Astrocyte (in vitro differentiated cells and primary cell): ENCODE results near the gene ETV4. TPM values are rescaled to one million over a fixed set of nuclear protein-coding genes. Genes with fewer than 3 reads are reported as not detected.
"Not testable (repeated sequence)": the region's sequence is repeated elsewhere in the genome, so short reads cannot be mapped to it uniquely, and the experiment has no call there.

ENCODE experiments used
- DNase-seq: peaks from one replicate; pipeline ENCODE4 v3.0.0-alpha.2; 2010; ENCODE audit warnings: low read depth
- FAIRE-seq: peaks from 2 replicates; lab custom pipeline; 2011; peaks lifted over from hg19 to GRCh38; lab: Jason Lieb, UNC
- H2AFZ ChIP-seq: 2 replicates; pipeline ENCODE4 v1.6.0; 2012; ENCODE audit warnings: low read depth, low read length, inconsistent platforms
- H3K27ac ChIP-seq: 2 replicates; pipeline ENCODE4 v1.5.1; 2011; ENCODE audit warnings: low read depth, low read length, inconsistent platforms
- H3K27me3 ChIP-seq: 2 replicates; pipeline ENCODE4 v1.6.0; 2011; ENCODE audit warnings: low read length, inconsistent platforms; ENCODE audit not compliant: insufficient read depth
- H3K36me3 ChIP-seq: 2 replicates; pipeline ENCODE4 v1.5.1; 2011; ENCODE audit warnings: low read length, inconsistent platforms; ENCODE audit not compliant: insufficient read depth
- H3K4me1 ChIP-seq: 2 replicates; pipeline ENCODE4 v1.5.1; 2011; ENCODE audit warnings: low read length, inconsistent platforms; ENCODE audit not compliant: insufficient read depth
- H3K4me2 ChIP-seq: 2 replicates; pipeline ENCODE4 v1.6.0; 2012; ENCODE audit warnings: low read length, inconsistent platforms
- H3K4me3 ChIP-seq: 2 replicates; pipeline ENCODE4 v1.5.1; 2011; ENCODE audit warnings: low read depth, mild to moderate bottlenecking, low read length, inconsistent platforms; ENCODE audit not compliant: insufficient read depth
- H3K79me2 ChIP-seq: 2 replicates; pipeline ENCODE4 v1.6.0; 2012; ENCODE audit warnings: mild to moderate bottlenecking, low read length, inconsistent platforms; ENCODE audit not compliant: insufficient read depth
- H3K9ac ChIP-seq: 2 replicates; pipeline ENCODE4 v1.6.0; 2012; ENCODE audit warnings: mild to moderate bottlenecking, low read length, inconsistent platforms
- H3K9me3 ChIP-seq: 2 replicates; pipeline ENCODE4 v1.5.1; 2012; ENCODE audit warnings: low read depth, mild to moderate bottlenecking, low read length, inconsistent platforms; ENCODE audit not compliant: insufficient read depth
- H4K20me1 ChIP-seq: 2 replicates; pipeline ENCODE4 v1.6.0; 2012; ENCODE audit warnings: low read length, inconsistent platforms; ENCODE audit not compliant: insufficient read depth
- H3K27ac Mint-ChIP-seq: one replicate; pipeline ENCODE4 v1.8.0; 2021; ENCODE audit warnings: mild to moderate bottlenecking, mixed read lengths; ENCODE audit not compliant: unreplicated experiment
- H3K27me3 Mint-ChIP-seq: one replicate; pipeline ENCODE4 v1.8.0; 2021; ENCODE audit warnings: low read depth, mixed read lengths; ENCODE audit not compliant: unreplicated experiment
- H3K36me3 Mint-ChIP-seq: one replicate; pipeline ENCODE4 v1.8.0; 2021; ENCODE audit warnings: low read depth, mixed read lengths; ENCODE audit not compliant: unreplicated experiment
- H3K4me1 Mint-ChIP-seq: one replicate; pipeline ENCODE4 v1.8.0; 2021; ENCODE audit warnings: low read depth, mixed read lengths; ENCODE audit not compliant: unreplicated experiment
- H3K4me3 Mint-ChIP-seq: one replicate; pipeline ENCODE4 v1.8.0; 2021; ENCODE audit warnings: mild to moderate bottlenecking, moderate library complexity, mixed read lengths; ENCODE audit not compliant: unreplicated experiment
- H3K9me3 Mint-ChIP-seq: one replicate; pipeline ENCODE4 v1.8.0; 2021; ENCODE audit warnings: mild to moderate bottlenecking, mixed read lengths; ENCODE audit not compliant: unreplicated experiment
- CTCF ChIP-seq: IDR thresholded peaks from 2 replicates; pipeline ENCODE4 v1.5.1; 2011; ENCODE audit warnings: low read depth, mild to moderate bottlenecking, inconsistent platforms, low read length, moderate library complexity; ENCODE audit not compliant: insufficient read depth
- EZH2 ChIP-seq: IDR thresholded peaks from 2 replicates; pipeline ENCODE4 v1.6.1; 2012; ENCODE audit warnings: mild to moderate bottlenecking, low read length, inconsistent platforms; ENCODE audit not compliant: insufficient read depth
- total RNA-seq: library from RNA; stranded (reverse); gene quantifications from 2 replicates; pipeline ENCODE4 v1.2.1, GENCODE V29; 2021

The ETV4 gene
- total RNA-seq, 1 donor from 2014 or later: 11.4 TPM

GRCh38 chr17:43517615-43518386 is 28.3 kb downstream of the ETV4 start:
- peak overlapping the region; percentile 24 for H3K4me2 ChIP-seq
- Mint-ChIP-seq H3K27ac (peak overlapping the region; percentile 12), H3K4me3 (no peak overlapping the region), H3K36me3 (peaks cover 10% of the 10 kb centered on the region), H3K27me3 (no peaks in the 10 kb centered on the region), H3K4me1 (peaks cover 14% of the 10 kb centered on the region), H3K9me3 (no peaks in the 10 kb centered on the region)
- H3K27ac ChIP-seq: peak overlapping the region; percentile 50
- no peaks in the 10 kb centered on the region for H3K9me3 ChIP-seq
- H3K27me3 ChIP-seq: no peaks in the 10 kb centered on the region
- H3K79me2 ChIP-seq: no peaks in the 10 kb centered on the region
- peak; percentile 41 for FAIRE-seq
- H4K20me1 ChIP-seq: peaks cover 6% of the 10 kb centered on the region
- H3K36me3 ChIP-seq: peaks cover 49% of the 10 kb centered on the region
- peaks cover 12% of the 10 kb centered on the region for H3K4me1 ChIP-seq
- no peak overlapping the region for H3K4me3 ChIP-seq
- H2AFZ ChIP-seq: no peak overlapping the region
- peak; percentile 53 for DNase-seq
- H3K9ac ChIP-seq: peak overlapping the region; percentile 45
- TF ChIP-seq EZH2 (no peak), CTCF (no peak)

- Histone ChIP-seq H3K4me1 (peaks cover 12% of the 10 kb centered on the region), H4K20me1 (peaks cover 6% of the 10 kb centered on the region), H3K79me2 (no peaks in the 10 kb centered on the region), H3K27me3 (no peaks in the 10 kb centered on the region), H3K4me3 (no peak overlapping the region), H3K27ac (peak overlapping the region; percentile 50), H3K9ac (peak overlapping the region; percentile 45), H2AFZ (no peak overlapping the region), H3K9me3 (no peaks in the 10 kb centered on the region), H3K4me2 (peak overlapping the region; percentile 24), H3K36me3 (peaks cover 52% of the 10 kb centered on the region)
- Mint-ChIP-seq H3K36me3 (peaks cover 10% of the 10 kb centered on the region), H3K9me3 (no peaks in the 10 kb centered on the region), H3K27ac (no peak overlapping the region), H3K4me1 (peaks cover 14% of the 10 kb centered on the region), H3K27me3 (no peaks in the 10 kb centered on the region), H3K4me3 (no peak overlapping the region)
- TF ChIP-seq EZH2 (no peak), CTCF (no peak)
- FAIRE-seq (peak; percentile 45), DNase-seq (peak; percentile 22)
Observed at GRCh38 chr17:43517161-43517560, 29.0 kb downstream of the ETV4 start.

GRCh38 chr17:43515656-43516055 is 30.5 kb downstream of the ETV4 start:
- Mint-ChIP-seq H3K4me3 (no peak overlapping the region), H3K36me3 (peaks cover 4% of the 10 kb centered on the region), H3K9me3 (no peaks in the 10 kb centered on the region), H3K27me3 (no peaks in the 10 kb centered on the region), H3K27ac (peak overlapping the region; percentile 58), H3K4me1 (peaks cover 14% of the 10 kb centered on the region)
- no peaks in the 10 kb centered on the region for H3K79me2 ChIP-seq
- peaks cover 39% of the 10 kb centered on the region for H3K36me3 ChIP-seq
- H3K27me3 ChIP-seq: no peaks in the 10 kb centered on the region
- no peak for FAIRE-seq
- no peak overlapping the region for H2AFZ ChIP-seq
- H4K20me1 ChIP-seq: peaks cover 6% of the 10 kb centered on the region
- no peak overlapping the region for H3K9ac ChIP-seq
- H3K27ac ChIP-seq: no peak overlapping the region
- no peak overlapping the region for H3K4me2 ChIP-seq
- H3K9me3 ChIP-seq: no peaks in the 10 kb centered on the region
- no peak for DNase-seq
- peaks cover 12% of the 10 kb centered on the region for H3K4me1 ChIP-seq
- no peak for TF ChIP-seq EZH2
- no peak overlapping the region for H3K4me3 ChIP-seq

GRCh38 chr17:43511199-43511598 is 34.9 kb downstream of the ETV4 start:
- not testable (repeated sequence) for H3K4me1 Mint-ChIP-seq, H4K20me1 ChIP-seq, H2AFZ ChIP-seq, H3K27ac Mint-ChIP-seq, H3K36me3 Mint-ChIP-seq, H3K9me3 Mint-ChIP-seq, FAIRE-seq, H3K4me2 ChIP-seq, H3K4me3 ChIP-seq, H3K9me3 ChIP-seq, H3K27me3 ChIP-seq, DNase-seq, H3K79me2 ChIP-seq, H3K4me3 Mint-ChIP-seq, H3K4me1 ChIP-seq, H3K27me3 Mint-ChIP-seq, H3K27ac ChIP-seq, H3K9ac ChIP-seq
- peaks cover 44% of the 10 kb centered on the region for H3K36me3 ChIP-seq
